Colonic mucosa (tissue), 4 donors: Measurements from ENCODE around the gene ULBP2. TPM values are rescaled to one million over a fixed set of nuclear protein-coding genes. Genes with fewer than 3 reads are reported as not detected.
A peak's percentile ranks its signal among the peaks of the same experiment; 100 is the strongest.

ENCODE experiments used
- DNase-seq: peaks from one replicate; pipeline ENCODE4 v3.0.0-alpha.2; 2020
- H3K27ac ChIP-seq: fragments of 200-600 bp; one replicate; pipeline ENCODE4 v1.8.0; 2021
- H3K27me3 ChIP-seq: fragments of 200-600 bp; one replicate; pipeline ENCODE4 v1.8.0; 2021
- H3K36me3 ChIP-seq: fragments of 200-600 bp; one replicate; pipeline ENCODE4 v1.8.0; 2021
- H3K4me1 ChIP-seq: fragments of 200-600 bp; one replicate; pipeline ENCODE4 v1.8.0; 2021; ENCODE audit warnings: mild to moderate bottlenecking
- H3K4me3 ChIP-seq: fragments of 200-600 bp; one replicate; pipeline ENCODE4 v1.8.0; 2021
- H3K9ac ChIP-seq, 2 donors: one replicate each; pipeline ENCODE4 v1.7.0; 2013; ENCODE audit warnings: control low read depth in 2 of 2, low read depth in 2 of 2, low read length in 2 of 2
- H3K9me3 ChIP-seq: fragments of 200-600 bp; one replicate; pipeline ENCODE4 v1.8.0; 2021
- intact Hi-C: fragments of 100-400 bp; cut with DNase I; formaldehyde crosslinking; loops from one replicate; pipeline ENCODE4 v1.14.1; 2022
- total RNA-seq, 2 donors: library from RNA; stranded (reverse); fragmentation: NEBNext Ultra II Directional in 1 of 2; extraction: Animal tissue kit (Norgen Biotek cat#: 25700) in 1 of 2; gene quantifications; one replicate each; pipeline ENCODE4 v1.2.1, GENCODE V29; 2021
- TF ChIP-seq, protein P1 (sequence below): fragments of 200-600 bp; IDR thresholded peaks from one replicate; pipeline ENCODE4 v1.8.0; 2022; ENCODE audit warnings: antibody characterized with exemption, mild to moderate bottlenecking
- donor health status: healthy.
- donor health status: DM: no; HTN: no; CAD: no.
- donor health status: DM: no; HTN: no; CAD: no.

ULBP2 gene
- total RNA-seq, 2 donors from 2014 or later: 0.19 to 0.47 TPM

GRCh38 chr6:149901444-149902140, 40.2 kb upstream of the ULBP2 start:
- Histone ChIP-seq H3K27ac (no peak overlapping the region), H3K36me3 (no peaks in the 10 kb centered on the region), H3K9me3 (no peaks in the 10 kb centered on the region), H3K4me1 (no peaks in the 10 kb centered on the region), H3K4me3 (no peak overlapping the region), H3K27me3 (no peaks in the 10 kb centered on the region), H3K9ac (no peak overlapping the region)
- TF ChIP-seq, protein P1, sequence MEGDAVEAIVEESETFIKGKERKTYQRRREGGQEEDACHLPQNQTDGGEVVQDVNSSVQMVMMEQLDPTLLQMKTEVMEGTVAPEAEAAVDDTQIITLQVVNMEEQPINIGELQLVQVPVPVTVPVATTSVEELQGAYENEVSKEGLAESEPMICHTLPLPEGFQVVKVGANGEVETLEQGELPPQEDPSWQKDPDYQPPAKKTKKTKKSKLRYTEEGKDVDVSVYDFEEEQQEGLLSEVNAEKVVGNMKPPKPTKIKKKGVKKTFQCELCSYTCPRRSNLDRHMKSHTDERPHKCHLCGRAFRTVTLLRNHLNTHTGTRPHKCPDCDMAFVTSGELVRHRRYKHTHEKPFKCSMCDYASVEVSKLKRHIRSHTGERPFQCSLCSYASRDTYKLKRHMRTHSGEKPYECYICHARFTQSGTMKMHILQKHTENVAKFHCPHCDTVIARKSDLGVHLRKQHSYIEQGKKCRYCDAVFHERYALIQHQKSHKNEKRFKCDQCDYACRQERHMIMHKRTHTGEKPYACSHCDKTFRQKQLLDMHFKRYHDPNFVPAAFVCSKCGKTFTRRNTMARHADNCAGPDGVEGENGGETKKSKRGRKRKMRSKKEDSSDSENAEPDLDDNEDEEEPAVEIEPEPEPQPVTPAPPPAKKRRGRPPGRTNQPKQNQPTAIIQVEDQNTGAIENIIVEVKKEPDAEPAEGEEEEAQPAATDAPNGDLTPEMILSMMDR: no peak
- DNase-seq: no peak
- intact Hi-C loops: no loop called here

DNA sequence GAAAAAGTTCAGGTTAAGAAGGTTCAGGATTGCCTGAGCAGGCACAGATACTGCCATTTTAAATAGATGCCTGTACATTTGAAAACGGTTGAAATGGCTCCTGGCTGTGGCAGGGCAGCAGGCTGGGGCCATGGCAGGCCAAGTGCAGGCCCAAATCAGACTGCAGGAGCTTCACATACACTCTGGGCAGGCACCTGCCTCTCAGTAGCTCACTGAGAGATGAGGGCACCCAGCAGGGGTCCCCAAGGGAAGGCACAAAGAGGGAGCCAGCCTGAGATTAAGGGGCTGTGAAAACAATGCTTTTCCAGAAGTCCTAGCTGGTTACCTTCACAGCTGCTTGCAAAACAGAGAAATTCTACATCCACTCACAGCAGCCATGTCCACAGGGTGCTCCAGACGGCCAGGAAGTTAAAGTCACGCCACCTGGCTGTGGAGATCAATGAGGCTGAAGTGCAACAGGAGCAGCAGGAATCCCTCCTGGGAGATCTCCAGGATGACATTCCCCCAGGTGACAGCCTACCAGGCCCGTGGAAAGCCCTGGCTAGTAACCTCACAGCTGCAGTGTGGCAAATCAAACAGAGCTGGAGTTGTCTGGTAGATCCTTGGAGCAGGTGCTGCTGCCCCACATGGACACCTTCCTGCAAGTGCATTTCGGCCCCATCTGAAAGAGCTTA, 37.7 kb upstream of the ULBP2 start:
- Histone ChIP-seq H3K27ac (no peak overlapping the region), H3K9ac (no peak overlapping the region), H3K36me3 (no peaks in the 10 kb centered on the region), H3K27me3 (no peaks in the 10 kb centered on the region), H3K9me3 (no peaks in the 10 kb centered on the region), H3K4me3 (no peak overlapping the region), H3K4me1 (no peaks in the 10 kb centered on the region)
- TF ChIP-seq, protein P1: no peak
- peak; percentile 14 for DNase-seq
- intact Hi-C loops: no loop called here

DNA sequence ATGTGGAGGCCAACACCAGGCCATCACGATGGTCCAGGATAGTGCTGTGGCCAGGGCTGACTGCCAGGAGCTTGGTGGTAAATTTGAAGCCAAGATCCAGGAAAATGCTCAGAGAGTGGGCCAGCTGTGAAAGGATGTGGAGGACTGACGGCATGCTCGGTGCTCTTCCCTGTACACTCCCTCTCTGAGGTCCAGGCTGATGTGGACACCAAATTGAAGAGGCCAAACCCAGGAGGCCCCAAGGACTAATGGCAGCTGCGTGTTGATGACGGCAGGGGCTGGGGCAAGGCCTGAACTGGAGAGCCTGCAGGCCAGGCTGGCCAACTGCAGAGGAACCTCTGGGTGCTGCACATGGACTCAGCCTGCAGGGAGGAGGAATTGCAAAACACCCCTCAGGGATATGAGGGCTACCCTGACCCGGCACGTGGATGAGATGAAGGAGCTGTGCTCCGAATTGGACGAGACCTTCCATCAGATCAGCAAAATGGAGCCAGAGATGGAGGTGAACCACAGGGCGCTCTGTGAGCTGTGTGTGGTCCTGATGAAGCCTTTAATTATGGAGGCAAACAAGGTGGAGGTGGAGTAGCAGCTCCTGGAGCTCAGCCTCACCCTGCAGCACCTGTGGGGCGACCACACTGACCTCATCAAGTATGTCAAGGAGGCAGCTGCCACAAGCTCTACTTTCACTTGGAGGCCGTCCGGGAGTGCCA, 37.0 kb upstream of the ULBP2 start:
- no peaks in the 10 kb centered on the region for H3K36me3 ChIP-seq
- no peaks in the 10 kb centered on the region for H3K4me1 ChIP-seq
- no peak overlapping the region for H3K9ac ChIP-seq
- no peak overlapping the region for H3K27ac ChIP-seq
- no peaks in the 10 kb centered on the region for H3K9me3 ChIP-seq
- intact Hi-C loops: no loop called here
- no peaks in the 10 kb centered on the region for H3K27me3 ChIP-seq
- TF ChIP-seq, protein P1: no peak
- DNase-seq: peak; percentile 13
- H3K4me3 ChIP-seq: no peak overlapping the region

DNA sequence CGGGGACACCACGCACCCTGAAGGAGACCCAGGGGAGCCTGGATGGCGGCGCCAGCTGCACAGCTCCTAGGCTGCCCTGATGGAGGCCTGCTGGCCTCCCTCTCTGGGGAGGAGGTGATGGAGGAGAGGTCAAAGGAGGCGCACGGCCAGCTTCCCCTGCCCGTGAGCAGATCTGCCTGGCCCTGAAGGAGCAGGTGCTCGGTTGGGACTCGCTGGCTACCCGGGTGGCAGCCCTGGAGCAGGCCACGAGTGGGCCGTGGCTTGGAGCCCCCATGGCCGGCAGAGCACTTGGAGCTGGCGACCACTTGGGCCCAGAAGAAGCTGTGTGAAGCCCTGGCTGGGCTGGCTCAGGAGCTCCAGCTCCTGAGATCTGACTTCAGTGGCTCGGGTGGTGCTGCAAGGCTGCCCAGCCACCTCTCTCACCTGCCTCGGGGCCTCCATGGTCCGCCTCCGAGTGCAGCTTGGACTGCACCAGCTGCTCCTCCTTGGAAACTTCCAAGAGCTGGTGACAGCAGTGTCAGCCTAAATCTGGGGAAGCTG, 36.4 kb upstream of the ULBP2 start:
- no peaks in the 10 kb centered on the region for H3K9me3 ChIP-seq
- H3K27me3 ChIP-seq: no peaks in the 10 kb centered on the region
- H3K4me3 ChIP-seq: no peak overlapping the region
- no peaks in the 10 kb centered on the region for H3K4me1 ChIP-seq
- TF ChIP-seq, protein P1: no peak
- no peak for DNase-seq
- no peaks in the 10 kb centered on the region for H3K36me3 ChIP-seq
- H3K27ac ChIP-seq: no peak overlapping the region
- intact Hi-C loops: no loop called here
- H3K9ac ChIP-seq: no peak overlapping the region

DNA sequence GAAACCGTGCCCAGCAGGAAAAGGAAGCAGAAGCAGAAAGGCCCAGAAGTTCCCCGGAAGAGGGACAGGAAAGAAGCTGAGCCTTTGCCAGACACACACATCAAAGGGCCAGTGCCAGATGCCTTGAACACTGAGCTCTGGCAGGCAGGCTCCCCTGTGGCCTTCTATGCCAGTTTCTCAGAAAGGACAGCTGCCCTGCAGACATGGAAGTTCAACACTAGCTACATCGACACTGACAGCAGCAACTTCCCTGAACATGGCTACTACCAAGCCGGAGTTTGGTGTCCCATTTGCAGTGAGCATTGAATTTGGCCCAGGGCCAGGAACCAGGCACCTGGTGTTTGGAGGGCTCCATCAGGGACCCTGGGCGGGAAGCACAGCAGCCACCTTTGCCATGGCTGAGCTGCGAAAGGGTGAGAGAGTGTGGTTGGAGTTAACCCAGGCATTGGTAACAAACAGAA, 35.9 kb upstream of the ULBP2 start:
- Histone ChIP-seq H3K4me1 (no peaks in the 10 kb centered on the region), H3K27ac (no peak overlapping the region), H3K9ac (no peak overlapping the region), H3K9me3 (no peaks in the 10 kb centered on the region), H3K4me3 (no peak overlapping the region), H3K36me3 (no peaks in the 10 kb centered on the region), H3K27me3 (no peaks in the 10 kb centered on the region)
- no peak for DNase-seq
- TF ChIP-seq, protein P1: no peak
- intact Hi-C loops: no loop called here
